H1 (cell line): ENCODE data around the gene STX12. TPM values are rescaled to one million over a fixed set of nuclear protein-coding genes. Genes with fewer than 3 reads are reported as not detected.

Experiments used
- BRCA1 ChIP-seq: IDR thresholded peaks from 2 replicates; pipeline ENCODE4 v1.6.1; 2012; ENCODE audit warnings: low read depth, low read length, improper control_type of control experiment
- CHD7 ChIP-seq: fragments of 300-600 bp; sonication (generic); IDR thresholded peaks from 2 replicates; pipeline ENCODE4 v1.7.1; 2012; ENCODE audit warnings: low read length, moderate library complexity, mild to moderate bottlenecking, inconsistent platforms; ENCODE audit not compliant: insufficient replicate concordance
- CTCF ChIP-seq, 3 experiments: IDR thresholded peaks; 1 replicate in 2 of 3; 2 replicates in 1 of 3; pipeline versions ENCODE4 v1.5.1 to v1.6.1; 2011; ENCODE audit warnings: low read length in 3 of 3, mild to moderate bottlenecking in 3 of 3, inconsistent platforms in 2 of 3, low read depth in 1 of 3, moderate library complexity in 1 of 3; ENCODE audit not compliant: insufficient read depth in 1 of 3; ENCODE audit errors: control extremely low read depth in 1 of 3
- JUN ChIP-seq: IDR thresholded peaks from 2 replicates; pipeline ENCODE4 v1.6.1; 2011; ENCODE audit warnings: low read depth, mild to moderate bottlenecking, improper control_type of control experiment, low read length
- JUND ChIP-seq: IDR thresholded peaks from 2 replicates; pipeline ENCODE4 v1.6.1; 2011; ENCODE audit warnings: mild to moderate bottlenecking, improper control_type of control experiment, low read length
- KDM5A ChIP-seq: fragments of 200-600 bp; IDR thresholded peaks from 2 replicates; pipeline ENCODE4 v1.7.1; 2012; ENCODE audit warnings: mild to moderate bottlenecking, low read length, inconsistent platforms, mixed read lengths
- NRF1 ChIP-seq: IDR thresholded peaks from 2 replicates; pipeline ENCODE4 v1.6.1; 2011; ENCODE audit warnings: mild to moderate bottlenecking, low read depth, low read length, improper control_type of control experiment
- POLR2AphosphoS5 ChIP-seq: IDR thresholded peaks from 2 replicates; pipeline ENCODE4 v1.6.1; 2011; ENCODE audit warnings: low read depth, low read length
- POU5F1 ChIP-seq: IDR thresholded peaks from 2 replicates; pipeline ENCODE4 v1.6.1; 2011; ENCODE audit warnings: low read depth, mild to moderate bottlenecking, low read length, moderate library complexity
- SIRT6 ChIP-seq: IDR thresholded peaks from one replicate; pipeline ENCODE4 v1.7.1; 2012; ENCODE audit warnings: low read length, inconsistent platforms
- SP4 ChIP-seq: IDR thresholded peaks from 2 replicates; pipeline ENCODE4 v1.6.1; 2012; ENCODE audit warnings: low read length, inconsistent platforms
- polyA plus RNA-seq, 7 experiments: library from polyadenylated mRNA; depleted of rRNA in 3 of 7; stranded (reverse) in 5 of 7; unstranded in 2 of 7; fragments of >200 nt in 5 of 7; fragments of 200-250 nt in 2 of 7; gene quantifications; 1 replicate in 5 of 7; 2 replicates in 1 of 7; 4 replicates in 1 of 7; pipeline versions ENCODE4 v1.2.1 to v1.2.3, GENCODE V29; 2011 to 2013; ENCODE audit warnings: missing spikeins in 2 of 7, mixed read lengths in 2 of 7
- total RNA-seq: library from RNA; stranded (reverse); fragmentation: NEBNext Ultra II Directional; extraction: Animal tissue kit (Norgen Biotek cat#: 25700); gene quantifications from 2 replicates; pipeline ENCODE4 v1.2.1, GENCODE V29; 2021

The STX12 gene
- total and polyA plus RNA-seq, 2 of the 8 experiments (the other 6 are each of a cell fraction or from before 2014, with no cell fraction given): 3.7 to 11.0 TPM

GRCh38 chr1:27806758-27807157 is 33.7 kb downstream of the STX12 start (continued):
- no peak for TF ChIP-seq CHD7
- no peak for TF ChIP-seq JUND
- no peak for TF ChIP-seq SP4
- TF ChIP-seq JUN: no peak
- no peak for TF ChIP-seq KDM5A
- no peak for TF ChIP-seq POU5F1
- no peak for TF ChIP-seq CTCF (IDR thresholded peaks at IDR 0.05; ENCODE audit: control extremely low read depth in 1 of 3, insufficient read depth in 1 of 3, low read depth in 1 of 3, low read length in 3 of 3)
- no peak for TF ChIP-seq BRCA1
- TF ChIP-seq NRF1: no peak
- TF ChIP-seq POLR2AphosphoS5: no peak
- no peak for TF ChIP-seq SIRT6
